ENCODE data around the gene SURF2.

GRCh38 chr9:133380734-133381133, 24.4 kb downstream of the SURF2 start:
- TF ChIP-seq, protein P1, sequence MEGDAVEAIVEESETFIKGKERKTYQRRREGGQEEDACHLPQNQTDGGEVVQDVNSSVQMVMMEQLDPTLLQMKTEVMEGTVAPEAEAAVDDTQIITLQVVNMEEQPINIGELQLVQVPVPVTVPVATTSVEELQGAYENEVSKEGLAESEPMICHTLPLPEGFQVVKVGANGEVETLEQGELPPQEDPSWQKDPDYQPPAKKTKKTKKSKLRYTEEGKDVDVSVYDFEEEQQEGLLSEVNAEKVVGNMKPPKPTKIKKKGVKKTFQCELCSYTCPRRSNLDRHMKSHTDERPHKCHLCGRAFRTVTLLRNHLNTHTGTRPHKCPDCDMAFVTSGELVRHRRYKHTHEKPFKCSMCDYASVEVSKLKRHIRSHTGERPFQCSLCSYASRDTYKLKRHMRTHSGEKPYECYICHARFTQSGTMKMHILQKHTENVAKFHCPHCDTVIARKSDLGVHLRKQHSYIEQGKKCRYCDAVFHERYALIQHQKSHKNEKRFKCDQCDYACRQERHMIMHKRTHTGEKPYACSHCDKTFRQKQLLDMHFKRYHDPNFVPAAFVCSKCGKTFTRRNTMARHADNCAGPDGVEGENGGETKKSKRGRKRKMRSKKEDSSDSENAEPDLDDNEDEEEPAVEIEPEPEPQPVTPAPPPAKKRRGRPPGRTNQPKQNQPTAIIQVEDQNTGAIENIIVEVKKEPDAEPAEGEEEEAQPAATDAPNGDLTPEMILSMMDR (IDR thresholded peaks at IDR 0.05): no peak
- TF ChIP-seq POLR2A (IDR thresholded peaks at IDR 0.05) (no peak), POLR2AphosphoS5 (IDR thresholded peaks at IDR 0.05) (no peak)
